ENCODE data around the gene BPIFB6.

The BPIFB6 gene

DNA sequence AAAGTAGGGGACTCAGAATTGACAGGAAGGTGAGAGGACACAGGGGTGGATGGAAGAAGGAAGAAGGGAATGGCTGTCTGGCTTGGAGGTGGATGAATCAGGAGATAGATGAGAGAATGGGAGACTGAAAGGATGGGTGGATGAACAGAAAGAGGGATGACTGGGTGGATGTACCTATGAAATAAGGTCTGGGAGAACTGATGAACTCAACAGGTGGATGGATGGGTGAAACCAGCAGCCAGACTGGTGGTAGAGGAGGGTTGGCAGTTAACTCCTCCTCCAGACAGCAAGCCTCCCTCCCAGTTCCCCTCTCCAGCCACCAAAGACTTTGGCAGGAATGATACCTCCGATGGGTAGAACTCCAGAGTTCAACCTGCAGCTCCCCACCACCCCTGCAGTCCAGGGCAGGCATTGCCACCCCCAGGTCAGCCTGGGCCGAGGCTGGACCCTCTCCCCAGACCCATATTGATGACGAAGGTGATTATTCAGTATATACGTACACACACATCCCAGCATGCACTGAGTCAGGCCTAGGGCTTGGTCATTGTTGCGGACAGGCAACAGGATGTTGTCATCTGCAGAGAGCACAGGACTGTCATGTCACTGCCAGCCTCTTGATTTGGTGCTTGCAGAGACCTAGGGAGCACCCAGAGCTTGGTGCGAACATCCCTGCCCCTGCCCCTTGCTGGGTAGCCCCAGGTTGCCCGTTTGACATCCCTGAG lies 29.2 kb upstream of the BPIFB6 start:
- FAIRE-seq: no peak

DNA sequence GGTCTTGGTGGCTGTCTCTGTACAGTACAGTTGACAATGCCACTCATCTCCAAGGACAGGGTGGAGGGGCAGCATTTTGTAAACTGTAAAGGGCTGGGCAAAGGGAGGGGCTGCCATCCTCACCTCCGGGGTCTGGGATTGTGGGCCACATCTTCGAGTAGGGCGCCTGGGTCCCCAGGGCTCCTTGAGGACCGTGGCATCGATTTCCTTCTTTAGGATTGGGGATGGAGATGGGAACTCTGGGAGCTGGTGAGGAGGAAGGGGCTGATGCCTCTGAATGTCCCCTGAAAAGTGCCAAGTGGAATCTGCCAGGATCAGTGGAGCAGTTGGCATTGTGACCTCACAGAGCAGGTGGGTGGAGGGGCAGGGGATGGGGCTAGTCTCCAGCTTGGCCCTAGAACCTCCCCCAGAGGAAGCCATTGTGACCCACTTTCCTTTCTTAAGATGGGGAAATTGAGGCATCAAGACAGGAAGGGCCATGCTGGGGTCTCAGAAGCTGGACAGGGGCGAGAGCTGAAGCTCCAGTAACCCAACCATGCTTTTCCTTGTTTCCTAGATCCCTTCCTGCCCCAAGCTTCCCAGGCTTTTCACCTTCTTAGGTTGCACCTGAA lies 27.2 kb upstream of the BPIFB6 start, which contains the start of gene SUN5:
TSS of gene SUN5 (minus strand) at position 293 of the 611 bp plus-strand sequence. CDS start at position 200, 93 bp downstream.
- no peak for FAIRE-seq

DNA sequence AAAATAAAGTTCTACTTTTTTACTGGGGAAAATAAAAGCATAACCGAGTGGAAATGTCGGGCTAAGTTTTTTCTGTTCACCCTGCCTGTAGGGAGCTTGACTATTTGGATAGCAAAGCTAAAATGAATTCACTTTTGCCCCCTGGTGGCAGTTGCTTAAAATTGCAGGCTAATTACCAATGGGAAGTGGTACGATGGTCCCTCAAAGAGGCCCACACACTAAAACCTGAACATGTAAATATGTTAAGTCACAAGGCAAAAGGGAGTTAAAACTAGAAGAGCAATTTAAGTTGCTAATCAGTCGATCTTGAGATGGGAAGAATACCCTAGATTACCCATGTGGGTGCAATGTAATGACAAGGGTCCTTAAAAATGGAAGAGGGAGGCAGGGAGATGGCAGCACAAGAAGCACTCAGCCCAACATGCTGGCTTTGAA lies 26.3 kb upstream of the BPIFB6 start:
- FAIRE-seq: no peak

DNA sequence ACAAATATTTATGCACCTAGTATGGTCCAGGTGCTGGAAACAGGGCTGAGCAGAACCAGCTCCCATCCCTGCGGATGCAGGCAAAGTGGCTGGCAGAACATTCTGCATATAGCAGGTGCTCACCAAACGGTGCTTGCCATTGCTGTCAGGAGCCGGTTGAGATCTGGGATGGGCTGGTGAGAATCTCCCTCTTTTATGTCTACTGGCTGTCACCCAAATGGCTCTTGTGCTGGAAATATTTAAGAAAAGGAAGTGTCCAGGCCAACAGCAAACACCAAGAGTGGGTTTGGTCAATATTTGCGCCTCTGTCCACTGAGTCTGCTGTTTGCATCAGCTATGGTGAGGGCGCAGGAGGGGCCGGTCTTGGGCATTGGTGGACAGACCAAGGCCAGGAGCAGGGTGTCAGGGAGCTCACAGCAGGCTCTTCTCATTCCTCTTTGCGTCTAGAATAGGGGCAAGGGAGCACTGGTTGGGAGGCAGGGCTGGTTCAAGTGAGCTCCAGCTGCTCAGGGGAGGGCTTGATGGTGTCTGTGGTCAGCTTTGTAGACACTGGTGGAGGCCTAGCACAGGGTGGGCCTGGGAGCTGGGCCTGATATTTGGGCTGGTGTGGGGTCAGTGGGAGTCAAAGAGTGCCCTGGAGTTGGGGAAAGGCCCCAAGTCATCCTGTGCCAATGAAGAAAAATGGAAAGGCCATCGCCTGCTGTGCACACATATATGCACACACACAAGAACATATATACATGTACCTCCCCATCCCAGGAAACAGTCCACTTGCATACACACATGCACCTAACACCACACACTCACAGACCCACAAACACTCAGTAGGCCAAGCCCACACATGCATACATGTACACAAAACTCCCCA lies 25.3 kb upstream of the BPIFB6 start:
- no peak for FAIRE-seq

DNA sequence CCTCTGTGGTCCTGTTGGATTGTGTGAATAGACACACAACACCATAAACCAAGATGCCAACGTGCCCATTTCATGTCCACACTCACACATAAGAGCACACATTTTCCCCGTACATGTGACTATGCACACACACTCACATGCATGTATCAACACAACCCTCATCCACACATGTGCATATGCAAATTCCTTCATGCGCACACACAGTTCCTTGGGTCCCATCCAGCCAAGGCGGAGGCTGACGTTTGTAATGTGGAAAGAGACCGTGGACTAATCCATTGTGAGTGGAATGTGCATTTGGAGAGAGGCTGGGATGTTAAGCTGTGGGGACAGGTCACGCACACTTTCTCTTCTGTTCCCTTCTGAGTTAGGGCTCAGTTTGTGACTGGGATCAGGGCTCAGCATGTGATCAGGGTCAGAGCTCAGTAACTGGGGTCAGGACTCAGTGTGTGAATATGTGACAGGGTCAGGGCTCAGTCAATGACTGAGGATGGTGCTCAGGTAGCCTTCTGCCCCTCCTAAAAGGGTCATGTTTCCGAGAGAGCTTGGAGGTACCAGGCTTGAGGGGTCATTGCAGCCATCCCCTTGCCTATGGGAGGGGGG lies 24.6 kb upstream of the BPIFB6 start:
- no peak for FAIRE-seq

DNA sequence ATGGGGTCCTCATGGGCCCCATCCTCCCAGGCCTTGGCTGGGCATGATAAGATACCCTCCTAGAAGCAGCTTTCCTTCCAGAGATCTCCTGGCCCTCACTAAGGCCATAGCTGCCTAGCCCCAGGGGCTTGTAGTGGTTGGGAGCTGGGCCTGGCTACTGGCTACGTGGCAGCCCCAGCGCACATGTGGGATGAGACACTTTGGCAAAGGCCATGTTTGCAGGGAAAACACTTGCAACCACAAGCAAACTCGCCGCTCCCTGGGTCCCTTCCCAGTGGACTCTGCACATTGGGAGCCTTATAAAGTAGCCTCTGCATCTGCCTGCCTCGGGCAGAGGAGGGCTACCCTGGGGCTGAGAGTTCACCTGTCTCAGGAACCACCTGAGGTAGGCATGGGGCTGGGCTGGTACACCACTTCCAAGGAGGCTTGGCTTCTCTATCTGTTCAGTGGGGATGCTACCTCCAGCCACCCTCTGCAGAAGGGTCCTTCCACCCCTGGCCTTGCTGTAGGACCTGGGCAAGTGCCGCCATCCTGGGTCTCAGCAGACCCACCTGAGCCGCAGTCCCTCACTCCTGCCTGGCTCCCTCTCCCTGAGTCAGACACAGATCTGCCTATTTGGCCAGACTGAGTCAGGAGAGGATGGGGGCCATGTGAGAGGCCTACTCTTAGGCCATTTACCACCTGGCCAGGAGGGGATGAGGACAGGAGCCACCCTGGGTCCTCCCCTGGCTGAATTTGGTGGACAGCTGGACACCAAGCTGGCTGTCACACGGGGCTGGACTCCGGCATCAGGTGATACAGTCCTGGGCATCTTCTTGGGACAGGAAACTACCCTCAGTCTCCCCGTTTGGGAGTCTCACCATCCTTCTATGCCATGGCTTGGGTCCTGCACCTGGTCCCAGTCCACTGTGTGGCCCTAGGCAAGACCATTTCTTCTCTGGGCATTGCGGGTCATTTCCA lies 23.8 kb upstream of the BPIFB6 start, which contains the start of gene BPIFB2:
TSS of gene BPIFB2 (plus strand) at position 329 of the 960 bp plus-strand sequence. CDS start 871 bp downstream, outside the sequence.
- no peak for FAIRE-seq

DNA sequence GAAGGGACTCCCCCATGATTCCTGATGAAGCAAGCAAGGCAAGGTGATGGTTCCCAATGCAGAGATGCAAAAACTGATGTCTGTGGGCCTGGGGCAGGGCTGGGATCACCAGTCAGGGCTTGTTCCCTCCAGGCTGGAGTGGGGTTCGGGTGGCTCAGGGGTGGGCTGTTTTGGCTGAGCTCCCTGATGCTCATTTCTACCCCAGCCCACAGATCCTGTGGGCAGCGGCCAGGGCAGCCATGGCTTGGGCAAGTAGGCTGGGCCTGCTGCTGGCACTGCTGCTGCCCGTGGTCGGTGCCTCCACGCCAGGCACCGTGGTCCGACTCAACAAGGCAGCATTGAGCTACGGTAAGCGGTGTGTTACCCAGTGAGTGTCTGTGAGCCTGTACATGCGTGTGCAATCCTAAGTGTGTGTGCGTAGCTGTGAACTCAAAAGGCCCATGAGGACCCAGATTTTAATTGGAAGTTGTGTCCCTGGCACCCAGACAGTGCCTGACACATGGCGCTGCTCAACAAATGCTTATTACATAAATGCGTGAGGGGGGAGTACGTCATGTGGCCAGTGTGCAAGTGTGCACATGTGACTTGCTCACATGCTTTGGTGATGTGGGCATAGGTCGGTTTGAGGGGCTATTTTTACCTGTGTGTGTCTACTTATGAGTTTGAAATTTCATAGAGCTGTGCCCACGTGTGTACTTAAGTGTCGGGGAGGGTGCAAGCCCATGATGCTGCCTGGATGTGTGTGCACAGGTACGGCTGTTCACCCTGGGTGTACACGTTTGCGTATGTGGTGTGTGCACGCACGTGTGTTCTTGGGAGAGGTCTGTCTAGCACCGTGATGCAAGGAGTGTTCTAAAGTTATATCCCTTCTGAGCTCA lies 22.9 kb upstream of the BPIFB6 start:
- FAIRE-seq: no peak

DNA sequence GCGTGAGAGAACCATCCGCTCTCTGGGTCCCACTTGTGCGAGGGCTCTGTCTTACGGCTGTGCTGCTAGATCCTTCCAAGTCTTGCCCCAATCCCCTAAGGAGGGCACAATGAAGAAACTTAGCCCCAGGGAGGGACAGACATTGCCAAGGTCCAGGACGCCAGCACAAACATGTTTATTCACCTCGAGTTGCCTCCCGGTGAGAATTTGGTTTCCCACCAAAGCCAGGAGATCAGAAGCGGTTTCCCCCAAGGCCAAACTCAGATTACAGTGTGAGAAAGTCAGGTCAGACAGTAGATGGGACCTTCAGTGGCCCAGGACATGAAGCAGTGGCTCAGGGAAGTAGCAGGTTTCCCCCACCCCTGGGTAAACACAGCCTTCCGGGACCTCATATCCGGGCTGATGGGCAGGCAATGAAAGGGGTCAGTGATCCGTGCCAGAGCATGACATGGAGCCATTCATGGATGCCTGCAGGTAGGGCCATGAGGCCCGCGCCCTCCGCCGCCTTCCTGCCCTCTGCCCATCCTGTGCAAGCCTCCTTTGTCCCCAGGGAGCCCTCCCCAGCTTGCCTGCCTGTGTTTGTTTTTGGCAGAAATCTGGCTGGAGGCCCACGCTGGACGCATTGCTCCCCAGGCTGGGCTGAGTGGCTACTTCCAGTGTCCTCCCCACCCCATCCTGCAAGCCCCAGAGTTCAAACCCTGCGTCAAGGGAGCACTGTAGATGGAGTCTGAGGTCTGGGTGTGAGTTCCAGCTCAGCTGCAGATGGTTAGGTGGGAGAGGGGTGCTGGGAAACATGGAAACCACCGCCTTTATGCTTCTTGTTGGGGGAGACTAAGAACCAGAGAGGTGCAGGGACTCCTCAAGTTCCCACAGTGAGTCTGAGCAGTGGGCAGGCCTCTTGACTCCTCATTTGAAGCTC lies 22.0 kb upstream of the BPIFB6 start:
- no peak for FAIRE-seq

DNA sequence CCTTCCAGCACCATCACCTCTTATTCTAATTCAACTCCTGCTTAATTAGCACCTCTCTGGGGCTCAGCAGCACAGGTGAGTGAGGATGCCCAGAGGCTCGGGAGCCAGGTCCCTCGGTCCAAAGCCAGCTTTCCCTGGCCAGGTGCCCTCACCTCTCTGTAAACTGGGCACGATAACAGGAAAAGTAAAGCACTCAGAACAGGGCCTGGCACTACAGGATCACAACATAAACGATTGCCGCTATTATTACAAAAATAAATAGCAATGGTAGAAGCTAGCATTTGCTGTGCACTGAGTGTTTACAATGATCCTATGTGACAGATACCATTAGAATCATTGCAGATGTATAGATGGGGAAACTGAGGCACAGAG lies 21.3 kb upstream of the BPIFB6 start:
- FAIRE-seq: no peak

DNA sequence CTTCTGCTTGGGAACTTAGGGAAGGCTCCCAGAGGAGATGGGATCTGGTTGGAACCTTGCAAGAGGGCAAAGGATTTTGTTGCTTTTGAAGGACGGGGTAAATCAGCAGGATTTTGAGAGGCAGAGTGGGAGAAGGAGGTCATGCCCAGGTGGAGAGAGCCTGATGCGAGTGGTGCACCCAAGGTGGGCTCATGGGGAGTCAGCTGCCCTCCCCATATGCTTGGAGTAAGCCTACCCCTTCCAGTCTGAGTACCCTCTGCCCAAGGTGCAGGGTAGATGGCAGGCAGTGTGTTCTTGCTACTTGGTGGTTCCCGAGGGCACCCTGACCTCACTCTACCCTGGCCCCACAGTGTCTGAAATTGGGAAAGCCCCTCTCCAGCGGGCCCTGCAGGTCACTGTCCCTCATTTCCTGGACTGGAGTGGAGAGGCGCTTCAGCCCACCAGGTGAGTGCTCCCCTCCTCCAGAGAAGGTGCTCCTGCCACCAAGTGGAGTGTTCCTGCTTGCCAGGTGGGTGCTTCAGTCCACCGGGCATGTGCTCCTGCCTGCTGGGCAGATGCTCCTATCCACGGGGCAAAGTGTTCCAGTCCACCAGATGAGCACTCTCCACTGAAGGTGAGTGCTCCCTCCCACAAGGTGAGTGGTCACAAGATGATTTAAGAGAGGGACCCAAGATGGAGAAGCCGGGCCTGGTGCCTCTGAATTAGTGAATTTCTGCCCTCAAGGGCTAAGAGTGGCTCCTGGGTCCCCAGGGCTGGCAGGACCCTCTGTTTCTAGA lies 20.6 kb upstream of the BPIFB6 start:
- no peak for FAIRE-seq

DNA sequence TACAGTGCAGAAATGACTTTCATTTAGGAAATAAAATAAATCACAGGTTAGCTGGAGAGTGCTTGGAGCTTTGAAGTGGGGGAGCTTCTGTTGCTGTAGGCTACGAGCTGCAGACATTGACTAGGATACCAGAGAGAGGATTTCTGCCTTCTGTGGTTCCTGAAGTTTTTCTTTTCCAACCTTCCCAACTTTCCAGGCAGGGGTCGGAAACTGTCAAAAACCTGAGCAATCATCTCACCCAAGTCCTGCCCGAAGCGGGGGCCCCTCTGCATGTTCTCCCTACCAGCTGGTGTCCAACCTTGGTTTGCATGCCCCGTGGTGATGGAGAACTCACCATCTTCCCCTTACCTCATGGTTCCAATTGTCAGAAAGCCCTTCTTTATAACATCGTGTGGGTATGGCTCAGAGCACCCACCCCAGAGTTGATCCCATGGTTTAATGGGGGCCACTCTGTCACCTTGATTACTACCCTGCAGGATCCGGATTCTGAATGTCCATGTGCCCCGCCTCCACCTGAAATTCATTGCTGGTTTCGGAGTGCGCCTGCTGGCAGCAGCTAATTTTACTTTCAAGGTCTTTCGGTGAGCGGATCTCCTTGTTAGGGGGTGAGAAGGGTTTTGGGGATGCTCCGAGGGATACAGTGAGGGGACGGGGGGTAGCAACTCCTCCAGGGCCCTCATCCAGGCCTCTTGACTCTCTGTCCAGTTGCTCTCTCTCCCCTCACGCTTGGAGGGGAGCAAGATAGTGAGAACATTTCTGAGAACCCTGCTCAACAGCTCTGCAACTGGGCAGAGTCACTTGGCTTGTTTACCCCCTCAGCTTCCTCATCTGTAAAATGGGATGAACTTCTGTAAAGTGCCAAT lies 18.9 kb upstream of the BPIFB6 start:
- no peak for FAIRE-seq

DNA sequence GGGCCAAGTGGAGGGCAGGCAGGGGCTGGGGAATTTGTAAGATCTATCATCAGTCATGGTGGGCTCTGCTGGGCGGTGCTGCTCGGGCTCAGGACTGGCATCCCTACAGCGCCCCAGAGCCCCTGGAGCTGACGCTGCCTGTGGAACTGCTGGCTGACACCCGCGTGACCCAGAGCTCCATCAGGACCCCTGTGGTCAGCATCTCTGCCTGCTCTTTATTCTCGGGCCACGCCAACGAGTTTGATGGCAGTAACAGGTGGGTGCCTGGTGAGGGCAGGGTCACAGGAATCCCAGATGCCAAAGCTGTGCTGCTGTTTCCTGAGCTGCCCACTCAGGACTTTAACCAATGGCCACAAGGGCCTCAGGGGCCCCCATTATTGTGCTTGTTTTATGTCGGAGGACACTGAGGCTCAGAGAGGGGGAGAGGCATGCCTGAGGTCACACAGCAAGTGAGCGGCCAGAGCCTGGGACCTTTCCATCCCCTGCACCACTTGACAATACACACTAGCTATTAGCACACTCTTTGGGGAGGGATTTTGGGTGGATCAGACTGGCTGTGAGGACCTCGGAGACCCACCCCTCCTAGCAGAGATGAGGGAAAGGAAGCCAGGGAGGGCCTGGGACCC lies 17.6 kb upstream of the BPIFB6 start:
- FAIRE-seq: no peak

DNA sequence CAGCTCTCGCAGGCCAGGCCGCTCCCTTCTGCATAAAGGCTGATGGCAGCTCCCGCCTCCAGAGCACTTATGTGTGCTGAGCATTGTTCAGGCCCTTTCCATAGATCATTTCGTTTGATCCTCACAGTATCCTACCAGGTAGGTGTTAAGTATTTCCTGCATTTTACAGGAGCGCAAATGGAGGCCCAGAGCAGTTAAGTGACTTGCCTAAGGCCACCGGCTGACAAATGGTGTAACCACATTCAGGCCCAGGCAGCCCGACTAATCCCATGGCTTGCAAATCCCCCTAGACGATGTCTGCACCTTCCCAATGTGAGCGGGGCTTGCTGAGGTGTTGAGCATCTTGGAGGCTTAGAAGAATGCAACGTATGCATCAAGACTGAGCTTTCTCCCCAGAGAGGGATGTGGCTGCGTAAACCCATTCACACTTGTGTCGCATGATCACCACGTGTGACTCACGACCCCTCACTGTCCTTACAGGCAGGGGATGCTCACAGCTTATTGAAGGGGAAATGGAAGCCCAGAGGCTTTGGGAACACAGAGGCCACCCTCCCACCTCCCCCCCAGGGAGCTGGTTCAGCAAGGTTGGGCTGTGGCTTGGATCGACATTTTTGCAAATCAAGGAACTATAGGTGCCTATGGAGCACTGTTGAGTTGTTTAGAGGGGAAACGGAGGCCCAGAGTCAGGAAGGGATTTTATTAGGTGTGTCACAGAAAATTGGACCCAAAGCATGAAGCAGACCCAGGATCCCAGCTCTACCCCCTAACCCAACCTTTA lies 16.9 kb upstream of the BPIFB6 start:
- FAIRE-seq: no peak

DNA sequence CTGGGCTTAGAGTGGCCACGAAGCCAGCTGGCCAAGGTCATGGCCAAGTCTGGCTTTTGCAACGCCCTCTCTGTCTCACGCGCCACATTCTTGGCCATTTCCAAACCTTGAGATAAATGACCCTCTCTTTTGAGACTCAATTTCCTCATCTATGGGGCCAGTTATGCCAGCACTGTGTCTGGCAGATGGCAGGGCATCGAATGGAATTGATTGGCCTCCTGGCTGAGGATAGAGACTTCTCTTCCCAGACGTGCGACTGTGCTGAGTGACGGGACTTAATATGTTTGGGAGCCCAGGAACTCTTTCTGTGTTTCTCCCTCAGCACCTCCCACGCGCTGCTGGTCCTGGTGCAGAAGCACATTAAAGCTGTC lies 16.3 kb upstream of the BPIFB6 start:
- no peak for FAIRE-seq

DNA sequence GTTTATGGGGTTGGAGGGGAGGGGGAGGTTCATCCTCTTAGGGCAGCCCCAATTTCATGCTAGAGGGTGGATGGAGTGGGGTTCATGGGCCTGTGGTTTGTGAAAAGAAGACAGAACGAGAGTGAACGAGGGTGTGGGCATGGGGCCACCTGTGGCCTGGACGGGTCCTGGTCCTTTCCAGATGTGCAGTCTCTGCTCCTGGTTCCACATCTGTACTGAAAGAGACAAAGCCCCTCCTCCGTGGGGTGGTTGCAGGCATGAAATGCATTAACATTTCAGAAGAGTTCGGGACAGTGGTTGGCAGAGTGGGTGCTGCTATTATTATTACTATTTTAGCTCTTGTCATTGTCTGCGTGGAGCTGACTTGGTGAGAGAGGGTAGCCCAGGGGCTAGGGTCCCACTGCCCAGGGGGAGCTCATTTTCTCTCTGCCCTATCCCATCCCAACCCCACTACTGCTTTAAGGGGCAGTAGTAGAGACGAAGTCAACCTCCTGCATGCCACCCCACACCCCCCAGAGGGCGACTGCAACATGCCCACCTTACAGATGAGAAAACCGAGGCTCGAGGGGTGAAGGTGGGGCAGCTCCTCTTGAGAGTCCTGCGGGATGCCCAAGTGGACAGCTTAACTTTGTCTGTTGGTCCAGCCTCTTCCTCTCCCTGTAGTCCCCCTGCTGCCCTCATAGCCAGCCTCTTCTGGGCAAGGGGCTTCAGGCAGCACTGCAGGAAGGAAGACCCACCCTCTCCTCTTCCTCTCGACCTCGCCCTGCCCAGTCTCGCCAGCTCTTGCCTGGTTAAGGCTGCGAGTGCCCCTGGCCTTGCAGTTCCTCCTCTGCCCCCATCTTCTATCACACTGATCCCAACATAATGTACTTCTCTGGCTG lies 15.5 kb upstream of the BPIFB6 start:
- FAIRE-seq: no peak

Measured in endometrium (tissue), 2 donors.